ENCODE measurements around the gene SDCBP2.

- TF ChIP-seq, protein P1, sequence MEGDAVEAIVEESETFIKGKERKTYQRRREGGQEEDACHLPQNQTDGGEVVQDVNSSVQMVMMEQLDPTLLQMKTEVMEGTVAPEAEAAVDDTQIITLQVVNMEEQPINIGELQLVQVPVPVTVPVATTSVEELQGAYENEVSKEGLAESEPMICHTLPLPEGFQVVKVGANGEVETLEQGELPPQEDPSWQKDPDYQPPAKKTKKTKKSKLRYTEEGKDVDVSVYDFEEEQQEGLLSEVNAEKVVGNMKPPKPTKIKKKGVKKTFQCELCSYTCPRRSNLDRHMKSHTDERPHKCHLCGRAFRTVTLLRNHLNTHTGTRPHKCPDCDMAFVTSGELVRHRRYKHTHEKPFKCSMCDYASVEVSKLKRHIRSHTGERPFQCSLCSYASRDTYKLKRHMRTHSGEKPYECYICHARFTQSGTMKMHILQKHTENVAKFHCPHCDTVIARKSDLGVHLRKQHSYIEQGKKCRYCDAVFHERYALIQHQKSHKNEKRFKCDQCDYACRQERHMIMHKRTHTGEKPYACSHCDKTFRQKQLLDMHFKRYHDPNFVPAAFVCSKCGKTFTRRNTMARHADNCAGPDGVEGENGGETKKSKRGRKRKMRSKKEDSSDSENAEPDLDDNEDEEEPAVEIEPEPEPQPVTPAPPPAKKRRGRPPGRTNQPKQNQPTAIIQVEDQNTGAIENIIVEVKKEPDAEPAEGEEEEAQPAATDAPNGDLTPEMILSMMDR (IDR thresholded peaks at IDR 0.05), result peak in 6 of 12 donors; percentile 6 to 30 (median 16)
- TF ChIP-seq POLR2A (IDR thresholded peaks at IDR 0.05), result no peak
These were observed 45.3 kb upstream of the SDCBP2 start for GRCh38 chr20:1374246-1374645.

Measured in heart left ventricle (tissue), 13 donors.